Calu3 (cell line): ENCODE data around the gene MIER1. TPM values are rescaled to one million over a fixed set of nuclear protein-coding genes. Genes with fewer than 3 reads are reported as not detected.
"Not testable (repeated sequence)": the region's sequence is repeated elsewhere in the genome, so short reads cannot be mapped to it uniquely, and the experiment has no call there.

Experiments
- BruUV-seq: library from RNA; stranded (reverse); fragments of 400-500 nt; replicated peaks from 2 replicates; lab custom pipeline; 2021; lab: Mats Ljungman, UMichigan
- CTCF ChIA-PET: fragments of 300-600 bp; sonication (Branson Sonifier 250); formaldehyde crosslinking; loops from one replicate; lab custom pipeline; 2022; ENCODE audit warnings: antibody characterized with exemption; lab: Charles Lee
- DNase-seq: peaks from one replicate; pipeline ENCODE4 v3.0.0; 2022
- H3K27ac Mint-ChIP-seq: one replicate; pipeline ENCODE4 v1.8.0; 2022; ENCODE audit warnings: mixed read lengths; ENCODE audit not compliant: unreplicated experiment
- H3K27me3 Mint-ChIP-seq: one replicate; pipeline ENCODE4 v1.8.0; 2022; ENCODE audit warnings: mixed read lengths; ENCODE audit not compliant: unreplicated experiment
- H3K36me3 Mint-ChIP-seq: one replicate; pipeline ENCODE4 v1.8.0; 2022; ENCODE audit warnings: mild to moderate bottlenecking, moderate library complexity, mixed read lengths; ENCODE audit not compliant: insufficient read depth, unreplicated experiment
- H3K4me1 Mint-ChIP-seq: one replicate; pipeline ENCODE4 v1.8.0; 2022; ENCODE audit warnings: mild to moderate bottlenecking, low read depth, mixed read lengths; ENCODE audit not compliant: unreplicated experiment
- H3K4me3 Mint-ChIP-seq: one replicate; pipeline ENCODE4 v1.8.0; 2022; ENCODE audit warnings: mild to moderate bottlenecking, low read depth, moderate library complexity, mixed read lengths; ENCODE audit not compliant: unreplicated experiment
- H3K9me3 Mint-ChIP-seq: one replicate; pipeline ENCODE4 v1.8.0; 2022; ENCODE audit warnings: low read depth, mixed read lengths; ENCODE audit not compliant: unreplicated experiment
- intact Hi-C: fragments of 100-400 bp; cut with micrococcal nuclease; formaldehyde crosslinking; loops from one replicate; pipeline ENCODE4 v1.10.0; 2022; ENCODE audit not compliant: unreplicated experiment
- total RNA-seq: library from RNA; stranded (reverse); gene quantifications from 2 replicates; pipeline ENCODE4 v1.2.3, GENCODE V29; 2022
- TF ChIP-seq, protein P1 (sequence below): fragments of 200-600 bp; IDR thresholded peaks from one replicate; pipeline ENCODE4 v1.8.0; 2022; ENCODE audit warnings: antibody characterized with exemption; ENCODE audit not compliant: unreplicated experiment

The MIER1 gene
- total RNA-seq, 1 experiment from 2014 or later = 27.4 TPM

DNA sequence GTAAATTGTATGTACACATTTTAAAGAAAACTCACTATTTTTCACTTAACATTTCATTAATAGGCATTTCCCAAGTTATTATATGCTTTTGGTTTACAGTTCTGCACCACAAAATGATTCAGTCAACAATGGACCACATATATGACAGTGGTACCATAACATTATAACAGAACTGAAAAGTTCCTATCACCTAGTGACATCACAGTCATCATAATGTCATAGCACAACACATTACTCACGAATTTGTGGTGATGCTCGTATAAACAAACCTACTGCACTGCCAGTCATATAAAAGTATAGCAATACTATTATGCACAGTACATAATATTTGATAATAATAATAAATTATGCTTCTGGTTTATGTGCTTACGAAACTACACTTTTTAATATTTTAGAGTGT, 31.1 kb upstream of the MIER1 start:
- Mint-ChIP-seq H3K36me3 (peaks cover 5% of the 10 kb centered on the region), H3K9me3 (no peaks in the 10 kb centered on the region), H3K4me3 (no peak overlapping the region), H3K27ac (no peak overlapping the region), H3K27me3 (no peaks in the 10 kb centered on the region), H3K4me1 (no peaks in the 10 kb centered on the region)
- BruUV-seq = no TSS peak
- TF ChIP-seq, protein P1, sequence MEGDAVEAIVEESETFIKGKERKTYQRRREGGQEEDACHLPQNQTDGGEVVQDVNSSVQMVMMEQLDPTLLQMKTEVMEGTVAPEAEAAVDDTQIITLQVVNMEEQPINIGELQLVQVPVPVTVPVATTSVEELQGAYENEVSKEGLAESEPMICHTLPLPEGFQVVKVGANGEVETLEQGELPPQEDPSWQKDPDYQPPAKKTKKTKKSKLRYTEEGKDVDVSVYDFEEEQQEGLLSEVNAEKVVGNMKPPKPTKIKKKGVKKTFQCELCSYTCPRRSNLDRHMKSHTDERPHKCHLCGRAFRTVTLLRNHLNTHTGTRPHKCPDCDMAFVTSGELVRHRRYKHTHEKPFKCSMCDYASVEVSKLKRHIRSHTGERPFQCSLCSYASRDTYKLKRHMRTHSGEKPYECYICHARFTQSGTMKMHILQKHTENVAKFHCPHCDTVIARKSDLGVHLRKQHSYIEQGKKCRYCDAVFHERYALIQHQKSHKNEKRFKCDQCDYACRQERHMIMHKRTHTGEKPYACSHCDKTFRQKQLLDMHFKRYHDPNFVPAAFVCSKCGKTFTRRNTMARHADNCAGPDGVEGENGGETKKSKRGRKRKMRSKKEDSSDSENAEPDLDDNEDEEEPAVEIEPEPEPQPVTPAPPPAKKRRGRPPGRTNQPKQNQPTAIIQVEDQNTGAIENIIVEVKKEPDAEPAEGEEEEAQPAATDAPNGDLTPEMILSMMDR = no peak
- CTCF ChIA-PET = interaction anchor here (0.7 kb wide), 1 partner anchor 31 kb away, joined by 3 read pairs; the partner anchor contains the start of genes DNAI4 and MIER1
- DNase-seq = no peak
- intact Hi-C loops = no loop called here

GRCh38 chr1:66915203-66915602, 9.6 kb upstream of the MIER1 start:
- H3K27ac Mint-ChIP-seq, intact Hi-C loops, H3K9me3 Mint-ChIP-seq, H3K4me3 Mint-ChIP-seq, H3K27me3 Mint-ChIP-seq, BruUV-seq, DNase-seq, H3K36me3 Mint-ChIP-seq: not testable (repeated sequence)
- CTCF ChIA-PET = interaction anchor here (0.7 kb wide), 1 partner anchor 81 kb away, joined by 8 read pairs; no protein-coding TSS in a partner anchor
- H3K4me1 Mint-ChIP-seq = peaks cover 10% of the 10 kb centered on the region

GRCh38 chr1:66916320-66916719, 8.5 kb upstream of the MIER1 start:
- Mint-ChIP-seq H3K9me3 (no peaks in the 10 kb centered on the region), H3K36me3 (no peaks in the 10 kb centered on the region), H3K4me1 (peaks cover 10% of the 10 kb centered on the region), H3K27me3 (no peaks in the 10 kb centered on the region), H3K27ac (no peak overlapping the region), H3K4me3 (no peak overlapping the region)
- CTCF ChIA-PET = no interaction called here
- no peak for DNase-seq
- intact Hi-C loops = no loop called here
- TF ChIP-seq, protein P1 = no peak
- BruUV-seq = no TSS peak

- Mint-ChIP-seq H3K27me3 (no peaks in the 10 kb centered on the region), H3K4me3 (no peak overlapping the region), H3K4me1 (peaks cover 17% of the 10 kb centered on the region), H3K9me3 (no peaks in the 10 kb centered on the region), H3K36me3 (no peaks in the 10 kb centered on the region), H3K27ac (no peak overlapping the region)
- no peak for DNase-seq
- TF ChIP-seq, protein P1 = no peak
- intact Hi-C loops = no loop called here
- BruUV-seq = no TSS peak
- CTCF ChIA-PET = no interaction called here
These were observed 7.3 kb upstream of the MIER1 start for GRCh38 chr1:66917476-66917875.

DNA sequence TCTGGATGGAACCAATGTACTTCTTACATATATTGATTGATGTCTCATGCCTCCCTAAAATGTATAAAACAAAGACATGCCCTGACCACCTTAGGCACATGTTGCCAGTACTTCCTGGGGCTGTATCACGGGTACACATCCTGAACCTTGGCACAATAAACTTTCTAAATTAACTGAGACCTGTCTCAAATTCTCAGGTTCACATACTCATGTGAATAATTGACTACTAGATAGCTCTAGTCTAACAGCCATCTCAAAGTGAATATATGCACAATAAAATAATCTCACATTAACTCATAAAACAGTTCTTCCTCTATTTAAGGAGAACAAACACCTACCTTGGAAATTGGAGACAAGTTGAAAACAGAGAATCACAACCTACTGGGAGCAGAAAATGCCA, 5.7 kb upstream of the MIER1 start:
- Mint-ChIP-seq H3K9me3 (no peaks in the 10 kb centered on the region), H3K4me3 (no peak overlapping the region)
- CTCF ChIA-PET = interaction anchor here (0.5 kb wide), 1 partner anchor 288 kb away, joined by 4 read pairs; no protein-coding TSS in a partner anchor

More for the DNA sequence above, 5.7 kb upstream of the MIER1 start:
- peaks cover 28% of the 10 kb centered on the region for H3K4me1 Mint-ChIP-seq
- peaks cover 8% of the 10 kb centered on the region for H3K36me3 Mint-ChIP-seq
- TF ChIP-seq, protein P1 = no peak
- H3K27ac Mint-ChIP-seq = no peak overlapping the region
- intact Hi-C loops = no loop called here
- no peaks in the 10 kb centered on the region for H3K27me3 Mint-ChIP-seq
- DNase-seq = no peak
- no TSS peak for BruUV-seq
